SK-N-SH treated with all-trans-retinoic acid at 6 μM for 48 hours (cell line): ENCODE data around the gene SDR42E1.

Experiments
- ATAC-seq: fragments of 200-7000 bp; cut with Tn5 transposase; 3 replicates; pipeline ENCODE4 v1.9.1; 2020; ENCODE audit warnings: mild to moderate bottlenecking, moderate library complexity
- ARNTL ChIP-seq: fragments of 450-650 bp; formaldehyde crosslinking; IDR thresholded peaks from 2 replicates; pipeline ENCODE4 v1.5.0; 2020; ENCODE audit warnings: low read depth, mild to moderate bottlenecking, moderate library complexity, borderline replicate concordance
- BACH2 ChIP-seq: fragments of 250-450 bp; sonication (Bioruptor Pico); IDR thresholded peaks from 2 replicates; pipeline ENCODE4 v1.9.0; 2021; ENCODE audit warnings: mild to moderate bottlenecking, borderline replicate concordance
- CREB5 ChIP-seq: fragments of 250-450 bp; sonication (Bioruptor Pico); IDR thresholded peaks from 2 replicates; pipeline ENCODE4 v1.5.1; 2020; ENCODE audit warnings: low read depth, mild to moderate bottlenecking, moderate library complexity
- CSDC2 ChIP-seq: fragments of 250-450 bp; sonication (Bioruptor Pico); IDR thresholded peaks from 2 replicates; pipeline ENCODE4 v1.5.0; 2020; ENCODE audit warnings: mild to moderate bottlenecking, moderate library complexity
- CSRNP3 ChIP-seq: fragments of 250-450 bp; sonication (Bioruptor Pico); IDR thresholded peaks from 2 replicates; pipeline ENCODE4 v1.5.1; 2021; ENCODE audit warnings: mild to moderate bottlenecking, moderate library complexity
- GLIS3 ChIP-seq: fragments of 250-450 bp; sonication (Bioruptor Pico); IDR thresholded peaks from 2 replicates; pipeline ENCODE4 v1.5.0; 2020; ENCODE audit warnings: mild to moderate bottlenecking, moderate library complexity
- OSR1 ChIP-seq: fragments of 250-450 bp; sonication (Bioruptor Pico); IDR thresholded peaks from 2 replicates; pipeline ENCODE4 v1.8.0; 2022; ENCODE audit warnings: moderate library complexity, mild to moderate bottlenecking, inconsistent platforms
- PATZ1 ChIP-seq: fragments of 250-450 bp; sonication (Bioruptor Pico); IDR thresholded peaks from 2 replicates; pipeline ENCODE4 v1.8.0; 2020; ENCODE audit warnings: mild to moderate bottlenecking, moderate library complexity, borderline replicate concordance
- PPARA ChIP-seq: fragments of 250-450 bp; sonication (Bioruptor Pico); IDR thresholded peaks from 2 replicates; pipeline ENCODE4 v1.5.0; 2020; ENCODE audit warnings: mild to moderate bottlenecking, borderline replicate concordance
- SNAI2 ChIP-seq: fragments of 250-450 bp; sonication (Bioruptor Pico); IDR thresholded peaks from 2 replicates; pipeline ENCODE4 v1.5.0; 2020; ENCODE audit warnings: mild to moderate bottlenecking, moderate library complexity
- TCF4 ChIP-seq: fragments of 250-450 bp; sonication (Bioruptor Pico); IDR thresholded peaks from 2 replicates; pipeline ENCODE4 v1.8.0; 2021; ENCODE audit warnings: mild to moderate bottlenecking, moderate library complexity, borderline replicate concordance
- TSHZ2 ChIP-seq: fragments of 250-450 bp; sonication (Bioruptor Pico); IDR thresholded peaks from 2 replicates; pipeline ENCODE4 v1.5.0; 2020; ENCODE audit warnings: mild to moderate bottlenecking, moderate library complexity
- ZC3H10 ChIP-seq: fragments of 250-450 bp; sonication (Bioruptor Pico); IDR thresholded peaks from 2 replicates; pipeline ENCODE4 v1.5.1; 2021; ENCODE audit warnings: mild to moderate bottlenecking, moderate library complexity
- ZFP3 ChIP-seq: fragments of 250-450 bp; sonication (Bioruptor Pico); IDR thresholded peaks from 2 replicates; pipeline ENCODE4 v1.5.0; 2020; ENCODE audit warnings: mild to moderate bottlenecking, moderate library complexity
- ZFP30 ChIP-seq: fragments of 450-650 bp; formaldehyde crosslinking; IDR thresholded peaks from 2 replicates; pipeline ENCODE4 v1.5.0; 2022; ENCODE audit warnings: mild to moderate bottlenecking, moderate library complexity
- ZNF565 ChIP-seq: fragments of 450-650 bp; formaldehyde crosslinking; conservative IDR thresholded peaks from 2 replicates; pipeline ENCODE4 v1.5.0; 2020; ENCODE audit warnings: low read depth, mild to moderate bottlenecking, moderate library complexity
- ZNF70 ChIP-seq: fragments of 450-650 bp; formaldehyde crosslinking; IDR thresholded peaks from 2 replicates; pipeline ENCODE4 v1.5.0; 2020; ENCODE audit warnings: mild to moderate bottlenecking, moderate library complexity
- ZNF8 ChIP-seq: fragments of 450-650 bp; formaldehyde crosslinking; IDR thresholded peaks from 2 replicates; pipeline ENCODE4 v1.5.0; 2020; ENCODE audit warnings: mild to moderate bottlenecking, moderate library complexity
- TF ChIP-seq, protein P1 (sequence below): fragments of 250-450 bp; sonication (Bioruptor Pico); IDR thresholded peaks from 2 replicates; pipeline ENCODE4 v1.8.0; 2021; ENCODE audit warnings: low read depth, mild to moderate bottlenecking, moderate library complexity, borderline replicate concordance

Gene SDR42E1

GRCh38 chr16:81971853-81972252 lies 39.4 kb downstream of the SDR42E1 start:
- TF ChIP-seq TCF4 (CRISPR knock-in tag) (no peak), CSDC2 (no peak), OSR1 (CRISPR knock-in tag) (no peak), ZNF70 (CRISPR knock-in tag) (no peak), ARNTL (CRISPR knock-in tag) (no peak), TSHZ2 (CRISPR knock-in tag) (no peak), ZNF565 (no peak), CREB5 (CRISPR knock-in tag) (no peak)
- TF ChIP-seq, all 23 proteins: peak for 0
- no peak for ATAC-seq

DNA sequence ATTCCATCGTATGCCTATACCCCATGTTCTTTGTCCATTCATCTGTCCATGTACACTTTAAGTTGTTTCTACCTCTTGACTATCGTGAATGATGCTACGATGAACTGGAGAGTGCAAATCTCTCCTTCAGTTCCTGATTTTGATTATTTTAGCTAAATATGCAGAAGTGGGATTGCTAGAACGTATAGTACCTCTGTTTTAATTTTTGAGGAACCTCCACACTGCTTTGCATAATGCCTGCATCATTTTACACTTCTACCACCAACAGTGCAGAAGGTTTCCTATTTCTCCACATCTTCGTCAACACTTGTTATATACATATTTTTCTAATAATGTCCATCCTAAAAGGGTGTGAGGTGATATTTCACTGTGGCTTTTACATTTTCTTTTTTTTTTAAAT lies 43.9 kb downstream of the SDR42E1 start:
- TF ChIP-seq, protein P1, sequence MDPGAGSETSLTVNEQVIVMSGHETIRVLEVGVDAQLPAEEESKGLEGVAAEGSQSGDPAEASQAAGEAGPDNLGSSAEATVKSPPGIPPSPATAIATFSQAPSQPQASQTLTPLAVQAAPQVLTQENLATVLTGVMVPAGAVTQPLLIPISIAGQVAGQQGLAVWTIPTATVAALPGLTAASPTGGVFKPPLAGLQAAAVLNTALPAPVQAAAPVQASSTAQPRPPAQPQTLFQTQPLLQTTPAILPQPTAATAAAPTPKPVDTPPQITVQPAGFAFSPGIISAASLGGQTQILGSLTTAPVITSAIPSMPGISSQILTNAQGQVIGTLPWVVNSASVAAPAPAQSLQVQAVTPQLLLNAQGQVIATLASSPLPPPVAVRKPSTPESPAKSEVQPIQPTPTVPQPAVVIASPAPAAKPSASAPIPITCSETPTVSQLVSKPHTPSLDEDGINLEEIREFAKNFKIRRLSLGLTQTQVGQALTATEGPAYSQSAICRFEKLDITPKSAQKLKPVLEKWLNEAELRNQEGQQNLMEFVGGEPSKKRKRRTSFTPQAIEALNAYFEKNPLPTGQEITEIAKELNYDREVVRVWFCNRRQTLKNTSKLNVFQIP = no peak
- TF ChIP-seq ZC3H10 (CRISPR knock-in tag) = no peak
- no peak for TF ChIP-seq BACH2 (CRISPR knock-in tag)
- no peak for TF ChIP-seq PATZ1 (CRISPR knock-in tag)
- no peak for TF ChIP-seq ZFP3
- TF ChIP-seq CSRNP3 = no peak
- no peak for TF ChIP-seq TSHZ2 (CRISPR knock-in tag)
- no peak for TF ChIP-seq OSR1 (CRISPR knock-in tag)
- no peak for TF ChIP-seq TCF4 (CRISPR knock-in tag)
- TF ChIP-seq ZNF70 (CRISPR knock-in tag) = no peak
- TF ChIP-seq ZFP30 (CRISPR knock-in tag) = no peak
- no peak for TF ChIP-seq CSDC2
- TF ChIP-seq PPARA (CRISPR knock-in tag) = no peak
- TF ChIP-seq SNAI2 (CRISPR knock-in tag) = no peak
- TF ChIP-seq ZNF565 = no peak
- TF ChIP-seq GLIS3 (CRISPR knock-in tag) = no peak
- no peak for ATAC-seq

DNA sequence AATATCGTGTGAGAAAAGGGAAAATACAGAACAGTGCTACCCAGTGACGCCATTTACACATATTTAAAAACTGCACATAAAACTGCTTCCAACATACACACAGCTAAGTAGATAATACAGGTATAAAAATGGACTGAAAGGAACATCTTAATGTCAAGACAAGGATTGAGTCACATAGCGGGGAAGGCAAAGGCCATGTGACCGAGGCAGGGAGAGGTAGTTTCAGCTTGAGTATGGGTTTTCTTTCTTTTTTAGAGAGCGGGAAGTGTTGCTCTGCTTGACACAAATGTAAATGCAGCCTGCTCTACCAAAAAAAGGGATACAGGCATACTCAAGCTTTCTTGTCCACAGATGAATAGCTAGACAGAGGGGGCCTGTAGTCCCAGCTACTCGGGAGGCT lies 46.5 kb downstream of the SDR42E1 start:
- TF ChIP-seq ZFP30 (CRISPR knock-in tag) = no peak
- TF ChIP-seq, protein P1 = no peak
- no peak for TF ChIP-seq BACH2 (CRISPR knock-in tag)
- no peak for TF ChIP-seq ZNF565
- no peak for TF ChIP-seq ZNF8 (CRISPR knock-in tag)
- no peak for TF ChIP-seq ZFP3
- no peak for TF ChIP-seq ZC3H10 (CRISPR knock-in tag)
- no peak for TF ChIP-seq CSDC2
- TF ChIP-seq GLIS3 (CRISPR knock-in tag) = no peak
- no peak for ATAC-seq
